Tibial artery (tissue), 4 donors: ENCODE measurements around the gene RNF144A.

Experiments
- DNase-seq, 2 donors: peaks; one replicate each; pipeline ENCODE4 v3.0.0-alpha.2; 2019
- H3K27ac ChIP-seq, 2 donors: fragments of 200-600 bp; sonication (generic) in 1 of 2; 1 replicate in 1 of 2; 2 replicates in 1 of 2; pipeline ENCODE4 v1.5.1; 2018 to 2019; ENCODE audit warnings: mild to moderate bottlenecking in 1 of 2
- H3K27me3 ChIP-seq, 2 donors: fragments of 200-600 bp; sonication (generic) in 1 of 2; one replicate each; pipeline versions ENCODE4 v1.5.1 to v1.6.0; 2016 to 2019
- H3K36me3 ChIP-seq, 3 donors: fragments of 200-600 bp; sonication (generic) in 2 of 3; one replicate each; pipeline ENCODE4 v1.5.1; 2016 to 2019; ENCODE audit warnings: mild to moderate bottlenecking in 2 of 3
- H3K4me1 ChIP-seq, 4 donors: fragments of 200-600 bp; sonication (generic) in 2 of 4; 1 replicate in 3 of 4; 2 replicates in 1 of 4; pipeline ENCODE4 v1.5.1; 2016 to 2019
- H3K4me3 ChIP-seq, 2 donors: fragments of 200-600 bp; sonication (generic) in 1 of 2; 1 replicate in 1 of 2; 2 replicates in 1 of 2; pipeline ENCODE4 v1.5.1; 2018 to 2019; ENCODE audit warnings: mild to moderate bottlenecking in 2 of 2
- H3K9me3 ChIP-seq, 3 donors: fragments of 200-600 bp; sonication (generic) in 1 of 3; one replicate each; pipeline ENCODE4 v1.5.1; 2016 to 2019
- CTCF ChIP-seq, 2 experiments: fragments of 200-600 bp in 1 of 2; fragments of 450-650 bp in 1 of 2; IDR thresholded peaks; one replicate each; pipeline ENCODE4 v1.5.1; 2017 to 2019; ENCODE audit warnings: antibody characterized with exemption in 2 of 2, mild to moderate bottlenecking in 1 of 2, moderate library complexity in 1 of 2
- intact Hi-C: fragments of 100-400 bp; cut with DNase I; formaldehyde crosslinking; loops from one replicate; pipeline ENCODE4 v1.15.0; 2023; ENCODE audit warnings: low total_unique reads

RNF144A gene

GRCh38 chr2:7018767-7019166 lies 101.6 kb downstream of the RNF144A start:
- H3K9me3 ChIP-seq: no peaks in the 10 kb centered on the region
- peaks cover 0 to 11% (median 0%) of the 10 kb centered on the region in 4 donors for H3K4me1 ChIP-seq
- H3K36me3 ChIP-seq: peaks cover 0 to 22% (median 0%) of the 10 kb centered on the region in 3 donors
- intact Hi-C loops: no loop called here
- no peaks in the 10 kb centered on the region for H3K27me3 ChIP-seq
- no peak overlapping the region for H3K4me3 ChIP-seq
- H3K27ac ChIP-seq: no peak overlapping the region
- no peak for DNase-seq
- TF ChIP-seq CTCF (IDR thresholded peaks at IDR 0.05): no peak

GRCh38 chr2:7019191-7019590 lies 102.0 kb downstream of the RNF144A start:
- no peak for DNase-seq
- Histone ChIP-seq H3K27ac (no peak overlapping the region), H3K4me1 (peaks cover 0 to 7% (median 0%) of the 10 kb centered on the region in 4 donors), H3K4me3 (no peak overlapping the region), H3K9me3 (no peaks in the 10 kb centered on the region), H3K36me3 (peaks cover 0 to 23% (median 0%) of the 10 kb centered on the region in 3 donors), H3K27me3 (no peaks in the 10 kb centered on the region)
- TF ChIP-seq CTCF (IDR thresholded peaks at IDR 0.05): no peak
- intact Hi-C loops: no loop called here

DNA sequence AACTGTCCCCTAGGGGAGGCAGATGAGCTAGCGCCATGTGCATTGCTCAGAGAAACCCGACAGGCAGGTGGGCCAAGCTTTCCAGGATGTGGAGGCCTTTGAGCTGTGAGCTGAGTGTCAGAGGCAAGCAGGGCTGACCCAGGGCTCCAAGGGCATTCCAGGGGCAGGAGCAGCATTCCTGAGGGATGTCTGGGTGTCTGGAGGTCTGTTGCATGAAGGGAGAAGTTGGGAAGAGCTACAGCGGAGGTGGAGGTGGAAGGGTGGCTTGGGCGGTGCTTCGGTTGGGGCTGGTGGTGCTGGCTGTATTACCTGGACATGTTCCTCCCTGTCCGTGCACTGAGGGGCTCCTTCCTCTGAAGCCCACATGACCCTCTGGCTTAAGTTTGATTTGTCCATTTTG lies 102.8 kb downstream of the RNF144A start:
- peaks cover 0 to 31% (median 0%) of the 10 kb centered on the region in 3 donors for H3K36me3 ChIP-seq
- H3K27me3 ChIP-seq: no peaks in the 10 kb centered on the region
- no peaks in the 10 kb centered on the region for H3K9me3 ChIP-seq
- no peak for DNase-seq
- no peak overlapping the region for H3K27ac ChIP-seq
- no peak for TF ChIP-seq CTCF (IDR thresholded peaks at IDR 0.05)
- intact Hi-C loops: no loop called here
- H3K4me3 ChIP-seq: no peak overlapping the region
- peaks cover 0 to 5% (median 0%) of the 10 kb centered on the region in 4 donors for H3K4me1 ChIP-seq

DNA sequence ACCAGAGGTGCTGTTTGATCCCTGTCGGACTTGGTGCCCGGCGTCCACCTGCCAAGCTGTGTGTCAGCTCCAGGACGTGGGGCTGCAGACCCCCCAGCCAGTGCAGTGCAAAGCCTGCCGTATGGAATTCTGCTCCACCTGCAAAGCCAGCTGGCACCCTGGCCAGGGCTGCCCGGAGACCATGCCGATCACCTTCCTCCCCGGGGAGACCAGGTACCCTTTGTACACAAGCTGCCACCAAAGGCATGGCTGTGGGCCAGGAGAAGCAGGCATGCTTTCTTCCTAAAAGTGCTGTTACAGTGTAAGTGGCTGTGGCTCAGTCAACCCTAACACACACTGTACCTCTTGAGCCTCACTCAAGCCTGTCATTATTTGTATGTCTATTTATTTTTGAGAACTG lies 103.3 kb downstream of the RNF144A start:
- Histone ChIP-seq H3K4me3 (no peak overlapping the region), H3K27ac (no peak overlapping the region), H3K9me3 (no peaks in the 10 kb centered on the region), H3K36me3 (peaks cover 0 to 32% (median 0%) of the 10 kb centered on the region in 3 donors), H3K27me3 (no peaks in the 10 kb centered on the region), H3K4me1 (peaks cover 0 to 5% (median 0%) of the 10 kb centered on the region in 4 donors)
- intact Hi-C loops: no loop called here
- TF ChIP-seq CTCF (IDR thresholded peaks at IDR 0.05): no peak
- DNase-seq: no peak

DNA sequence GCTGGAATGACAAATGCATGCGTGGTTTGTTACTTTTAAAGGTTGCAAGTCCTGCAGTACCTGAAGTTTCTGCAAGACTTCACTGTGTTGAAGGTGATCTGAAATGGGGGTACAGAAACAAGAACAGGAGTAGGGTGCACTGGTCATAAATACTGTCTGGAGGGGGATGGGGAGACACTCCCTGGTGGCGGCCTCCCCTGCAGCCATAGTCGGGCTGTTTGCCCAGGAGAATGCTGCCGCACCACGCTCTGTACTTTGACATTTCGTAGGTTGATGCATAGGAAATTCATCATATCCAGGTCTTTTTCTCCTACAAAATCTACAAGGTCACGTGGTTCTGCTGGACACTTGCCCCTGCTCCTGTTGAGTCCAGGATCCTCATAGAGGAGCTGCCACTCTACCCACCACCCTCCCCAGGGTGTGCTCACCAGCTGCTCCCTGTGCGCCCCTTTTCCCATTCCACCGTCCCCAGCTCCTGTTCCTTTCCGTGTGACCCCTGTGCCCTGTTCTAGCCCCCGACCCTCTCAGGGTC lies 103.8 kb downstream of the RNF144A start:
- Histone ChIP-seq H3K4me1 (peaks cover 0 to 5% (median 0%) of the 10 kb centered on the region in 4 donors), H3K4me3 (no peak overlapping the region), H3K36me3 (peaks cover 0 to 32% (median 0%) of the 10 kb centered on the region in 3 donors), H3K27me3 (no peaks in the 10 kb centered on the region), H3K27ac (no peak overlapping the region), H3K9me3 (no peaks in the 10 kb centered on the region)
- intact Hi-C loops: no loop called here
- no peak for DNase-seq
- TF ChIP-seq CTCF (IDR thresholded peaks at IDR 0.05): no peak
